MG63 (cell line): ENCODE measurements around the gene AP3S2. TPM values are rescaled to one million over a fixed set of nuclear protein-coding genes. Genes with fewer than 3 reads are reported as not detected.
A peak's percentile ranks its signal among the peaks of the same experiment; 100 is the strongest.
"Not testable (repeated sequence)": the region's sequence is repeated elsewhere in the genome, so short reads cannot be mapped to it uniquely, and the experiment has no call there.

Experiments
- DNase-seq: peaks from one replicate; pipeline ENCODE4 v3.0.0-alpha.2; 2020
- H3K27me3 ChIP-seq: fragments of 250-450 bp; sonication (Bioruptor Pico); 2 replicates; pipeline ENCODE4 v1.5.1; 2020; ENCODE audit warnings: mild to moderate bottlenecking, moderate library complexity
- H3K36me3 ChIP-seq: fragments of 250-450 bp; sonication (Bioruptor Pico); 2 replicates; pipeline ENCODE4 v1.5.1; 2020; ENCODE audit warnings: mild to moderate bottlenecking, moderate library complexity
- H3K4me3 ChIP-seq: fragments of 250-450 bp; sonication (Bioruptor Pico); 2 replicates; pipeline ENCODE4 v1.5.1; 2020; ENCODE audit warnings: mild to moderate bottlenecking, moderate library complexity
- H3K9me3 ChIP-seq: fragments of 250-450 bp; sonication (Bioruptor Pico); 2 replicates; pipeline ENCODE4 v1.5.1; 2020; ENCODE audit warnings: mild to moderate bottlenecking, moderate library complexity
- total RNA-seq: library from RNA; depleted of rRNA; stranded (reverse); fragments of >200 nt; shearing (Covaris generic); gene quantifications from 2 replicates; pipeline ENCODE4 v1.2.3, GENCODE V29; 2014; ENCODE audit warnings: low replicate concordance; rRNA removed

Gene AP3S2
- total RNA-seq: 74.8 and 185 TPM in 2 replicates

DNA sequence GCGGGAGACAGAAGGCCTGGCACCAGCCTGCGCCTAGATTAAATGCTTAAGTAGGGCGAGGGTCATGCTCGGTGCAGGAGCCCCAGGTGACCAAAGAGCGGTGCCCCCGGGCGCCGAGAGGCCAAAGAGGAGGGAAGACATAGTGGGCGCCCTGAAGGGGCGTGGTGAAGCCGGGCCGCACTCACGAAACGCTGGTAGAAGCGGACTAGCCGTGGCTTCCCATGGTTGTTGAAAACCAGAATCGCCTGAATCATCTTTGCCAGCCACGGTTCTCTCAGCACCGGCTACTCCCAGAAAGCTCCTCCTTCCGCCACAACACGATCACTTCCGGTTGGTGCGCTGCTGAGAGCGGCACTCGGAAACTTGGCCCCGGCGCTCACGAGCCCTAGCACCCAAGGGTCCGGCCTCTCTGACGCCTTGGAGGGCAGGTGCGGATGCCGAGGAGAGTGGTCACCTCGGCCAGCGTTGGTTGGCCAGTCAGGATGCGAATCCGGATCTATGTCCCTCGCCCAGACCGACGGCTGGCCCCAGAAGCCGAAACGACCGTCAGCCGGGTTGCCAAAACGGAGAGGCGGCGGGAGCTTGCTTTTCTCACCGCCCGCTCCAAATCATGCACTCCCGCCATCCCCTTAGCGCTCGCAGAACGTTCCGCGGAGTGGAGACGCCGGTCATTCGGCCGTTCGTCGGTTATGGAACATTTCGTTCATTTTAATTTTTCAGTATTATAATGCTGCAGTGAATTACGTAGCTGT lies at the start of gene AP3S2:
AP3S2 (minus strand) TSS at position 299 of the 752 bp plus-strand sequence; CDS start at position 254, 45 bp downstream.
- peaks cover 2% of the 10 kb centered on the region for H3K36me3 ChIP-seq
- no peaks in the 10 kb centered on the region for H3K9me3 ChIP-seq
- no peaks in the 10 kb centered on the region for H3K27me3 ChIP-seq
- peak within 1 kb of the TSS; percentile 79 for H3K4me3 ChIP-seq
- peak; percentile 93 for DNase-seq

GRCh38 chr15:89939910-89940309 lies 46.1 kb upstream of the AP3S2 start:
- Histone ChIP-seq H3K27me3 (no peaks in the 10 kb centered on the region), H3K4me3 (no peak overlapping the region), H3K9me3 (no peaks in the 10 kb centered on the region), H3K36me3 (no peaks in the 10 kb centered on the region)
- no peak for DNase-seq

DNA sequence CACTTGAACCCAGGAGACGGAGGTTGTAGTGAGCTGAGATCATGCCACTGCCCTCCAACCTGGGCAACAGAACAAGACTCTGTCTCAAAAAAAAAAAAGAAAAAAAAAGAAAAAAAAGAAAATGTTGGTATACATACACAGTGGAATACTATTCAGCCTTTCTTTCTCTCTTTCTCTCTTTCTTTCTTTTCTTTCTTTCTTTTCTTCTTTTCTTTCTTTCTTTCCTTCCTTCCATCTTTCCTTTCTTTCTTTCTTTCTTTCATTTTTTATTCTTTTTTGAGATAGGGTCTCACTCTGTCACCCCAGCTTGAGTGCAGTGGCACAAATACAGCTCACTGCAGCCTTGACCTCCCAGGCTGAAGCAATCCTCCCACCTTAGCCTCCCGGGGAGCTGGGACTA lies 45.6 kb upstream of the AP3S2 start:
- H3K9me3 ChIP-seq, H3K27me3 ChIP-seq, DNase-seq, H3K4me3 ChIP-seq, H3K36me3 ChIP-seq: not testable (repeated sequence)

GRCh38 chr15:89937365-89938350 lies 43.9 kb upstream of the AP3S2 start:
- Histone ChIP-seq H3K36me3 (no peaks in the 10 kb centered on the region), H3K4me3 (no peak overlapping the region), H3K27me3 (no peaks in the 10 kb centered on the region), H3K9me3 (no peaks in the 10 kb centered on the region)
- DNase-seq: no peak

DNA sequence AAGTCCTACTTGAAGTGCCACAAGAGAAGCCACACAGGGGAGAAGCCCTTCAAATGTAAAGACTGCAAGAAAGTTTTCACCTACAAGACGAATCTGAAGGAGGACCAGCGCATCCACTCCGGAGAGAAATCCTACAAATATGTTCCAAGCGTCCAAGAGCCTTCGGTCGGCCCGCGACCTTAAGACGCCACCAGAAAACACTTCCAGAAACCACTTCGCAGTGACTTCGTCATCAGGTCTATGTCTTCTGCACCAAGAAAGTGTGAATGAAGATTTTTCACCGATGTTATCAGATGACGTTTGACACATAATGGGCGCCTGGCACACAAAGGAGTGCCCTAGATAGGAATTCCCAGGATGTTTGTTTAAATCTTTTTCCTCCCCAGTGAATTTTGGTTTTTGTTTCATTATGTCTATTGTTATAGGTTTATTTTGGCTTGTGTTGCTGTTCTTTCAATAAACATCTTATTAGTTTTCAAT lies 43.0 kb upstream of the AP3S2 start:
- Histone ChIP-seq H3K36me3 (no peaks in the 10 kb centered on the region), H3K9me3 (no peaks in the 10 kb centered on the region), H3K4me3 (no peak overlapping the region), H3K27me3 (no peaks in the 10 kb centered on the region)
- DNase-seq: no peak

DNA sequence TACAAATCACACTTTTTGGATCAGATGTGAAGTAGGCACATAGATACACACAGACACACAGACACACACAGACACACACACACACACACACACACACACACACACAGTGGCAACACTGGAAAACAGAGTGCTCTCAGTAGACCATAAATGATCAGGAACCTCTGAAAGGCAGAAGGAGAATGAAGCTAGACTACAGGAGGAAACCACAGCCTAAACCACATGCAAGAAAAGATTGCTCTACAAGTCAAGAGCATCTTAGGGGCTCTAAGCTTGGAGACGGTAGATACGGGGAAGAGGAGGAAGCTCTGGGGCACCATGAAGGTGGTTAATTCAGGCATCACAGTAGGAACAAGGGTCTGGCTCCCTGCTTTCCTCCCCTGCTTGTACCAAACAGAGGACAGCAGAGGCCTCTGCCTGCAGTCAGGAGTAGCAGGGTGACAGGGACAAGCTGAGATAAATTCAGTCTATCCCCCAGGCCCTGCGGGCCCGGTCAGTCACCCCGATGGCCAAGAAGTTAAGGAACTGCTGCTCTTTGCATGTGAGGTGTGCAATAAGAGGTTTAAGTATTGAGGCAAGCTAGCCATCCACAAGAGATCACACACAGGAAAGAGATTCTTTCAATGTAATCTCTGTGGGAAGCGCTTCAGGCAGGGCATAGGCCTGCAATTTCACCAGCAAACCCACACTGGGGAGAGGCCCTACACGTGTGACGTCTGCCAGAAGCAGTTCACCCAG lies 42.4 kb upstream of the AP3S2 start:
- no peak for DNase-seq
- H3K4me3 ChIP-seq: no peak overlapping the region
- no peaks in the 10 kb centered on the region for H3K9me3 ChIP-seq
- H3K27me3 ChIP-seq: no peaks in the 10 kb centered on the region
- H3K36me3 ChIP-seq: no peaks in the 10 kb centered on the region

DNA sequence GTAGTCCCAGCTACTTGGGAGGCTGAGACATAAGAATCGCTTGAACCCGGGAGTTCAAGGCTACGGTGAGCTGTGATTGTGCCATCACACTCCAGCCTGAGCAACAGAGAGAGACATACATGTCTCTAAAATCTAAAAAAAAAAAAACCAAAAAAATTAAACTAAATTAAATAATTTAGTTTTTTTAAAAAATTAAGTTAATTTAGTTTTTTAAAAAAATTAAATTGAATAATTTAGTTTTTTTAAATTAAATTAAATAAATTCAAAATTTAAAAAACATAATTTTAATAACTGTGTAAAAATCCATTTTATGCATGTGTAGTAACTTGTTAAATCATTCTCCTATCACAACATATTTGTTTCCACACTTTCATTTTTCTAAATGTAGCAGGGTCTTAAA lies 39.1 kb upstream of the AP3S2 start:
- no peaks in the 10 kb centered on the region for H3K36me3 ChIP-seq
- H3K27me3 ChIP-seq: no peaks in the 10 kb centered on the region
- H3K4me3 ChIP-seq: no peak overlapping the region
- no peaks in the 10 kb centered on the region for H3K9me3 ChIP-seq
- DNase-seq: no peak

GRCh38 chr15:89928421-89928820 lies 34.6 kb upstream of the AP3S2 start:
- H3K9me3 ChIP-seq: no peaks in the 10 kb centered on the region
- DNase-seq: no peak
- H3K27me3 ChIP-seq: no peaks in the 10 kb centered on the region
- H3K36me3 ChIP-seq: no peaks in the 10 kb centered on the region
- H3K4me3 ChIP-seq: no peak overlapping the region

DNA sequence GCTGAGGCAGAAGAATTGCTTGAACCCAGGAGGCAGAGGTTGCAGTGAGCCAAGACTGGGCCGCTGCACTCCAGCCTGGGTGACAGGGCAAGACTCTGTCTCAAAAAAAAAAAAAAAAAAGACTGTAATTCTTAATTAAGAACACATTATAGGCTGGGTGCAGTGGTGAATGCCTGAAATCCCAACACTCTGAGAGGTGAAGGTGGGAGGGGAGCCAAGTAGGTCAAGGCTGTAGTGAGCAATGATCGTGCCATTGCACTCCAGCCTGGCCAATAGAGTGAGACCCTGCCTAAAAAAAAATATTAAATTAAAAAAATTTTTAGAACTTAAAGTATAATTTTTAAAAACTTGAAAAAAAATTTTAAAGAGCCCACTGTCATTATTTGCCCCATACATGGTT lies 32.4 kb upstream of the AP3S2 start:
- Histone ChIP-seq H3K27me3 (no peaks in the 10 kb centered on the region), H3K9me3 (no peaks in the 10 kb centered on the region), H3K4me3 (no peak overlapping the region), H3K36me3 (no peaks in the 10 kb centered on the region)
- DNase-seq: no peak

GRCh38 chr15:89917442-89918101 lies 23.8 kb upstream of the AP3S2 start:
- Histone ChIP-seq H3K4me3 (no peak overlapping the region), H3K27me3 (no peaks in the 10 kb centered on the region), H3K9me3 (no peaks in the 10 kb centered on the region), H3K36me3 (no peaks in the 10 kb centered on the region)
- no peak for DNase-seq

DNA sequence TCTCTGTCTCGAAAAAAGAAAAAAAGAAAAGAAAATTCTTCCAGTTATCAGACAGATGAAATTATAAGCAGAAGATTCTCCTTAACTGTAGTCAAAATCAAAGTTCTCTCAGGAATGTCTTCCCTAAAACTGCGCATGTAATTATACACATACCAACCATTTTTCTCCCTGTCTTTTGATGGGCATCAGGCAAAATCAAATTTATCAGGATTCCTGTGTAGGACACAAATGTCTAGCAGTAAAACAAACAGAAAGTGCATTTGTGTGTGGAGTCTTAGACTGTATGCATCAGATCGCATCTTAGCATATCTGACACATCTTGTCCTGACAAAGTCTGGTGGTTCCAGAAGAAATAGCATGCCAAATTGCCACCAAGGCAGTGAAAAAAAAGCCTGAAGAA lies 22.9 kb upstream of the AP3S2 start:
- no peaks in the 10 kb centered on the region for H3K36me3 ChIP-seq
- H3K9me3 ChIP-seq: no peaks in the 10 kb centered on the region
- no peak overlapping the region for H3K4me3 ChIP-seq
- no peak for DNase-seq
- no peaks in the 10 kb centered on the region for H3K27me3 ChIP-seq

- no peaks in the 10 kb centered on the region for H3K27me3 ChIP-seq
- H3K9me3 ChIP-seq: no peaks in the 10 kb centered on the region
- H3K36me3 ChIP-seq: no peaks in the 10 kb centered on the region; the same call in 1 of the 2 replicates
- peak; percentile 71 for DNase-seq
- H3K4me3 ChIP-seq: peak within 1 kb of the TSS; percentile 68
Observed at GRCh38 chr15:89912674-89913396, 19.0 kb upstream of the AP3S2 start, which contains the start of gene ARPIN. Gene ARPIN (minus strand): TSS chr15:89912952. CDS start chr15:89912835, 117 bp downstream.

GRCh38 chr15:89912145-89912673 lies 18.4 kb upstream of the AP3S2 start:
- Histone ChIP-seq H3K9me3 (no peaks in the 10 kb centered on the region), H3K27me3 (no peaks in the 10 kb centered on the region), H3K36me3 (no peaks in the 10 kb centered on the region; the same call in 1 of the 2 replicates), H3K4me3 (peak overlapping the region; percentile 68)
- peak; percentile 37 for DNase-seq

GRCh38 chr15:89910891-89911626 lies 17.3 kb upstream of the AP3S2 start:
- Histone ChIP-seq H3K27me3 (no peaks in the 10 kb centered on the region), H3K9me3 (no peaks in the 10 kb centered on the region), H3K4me3 (no peak overlapping the region), H3K36me3 (no peaks in the 10 kb centered on the region; the same call in 1 of the 2 replicates)
- no peak for DNase-seq

DNA sequence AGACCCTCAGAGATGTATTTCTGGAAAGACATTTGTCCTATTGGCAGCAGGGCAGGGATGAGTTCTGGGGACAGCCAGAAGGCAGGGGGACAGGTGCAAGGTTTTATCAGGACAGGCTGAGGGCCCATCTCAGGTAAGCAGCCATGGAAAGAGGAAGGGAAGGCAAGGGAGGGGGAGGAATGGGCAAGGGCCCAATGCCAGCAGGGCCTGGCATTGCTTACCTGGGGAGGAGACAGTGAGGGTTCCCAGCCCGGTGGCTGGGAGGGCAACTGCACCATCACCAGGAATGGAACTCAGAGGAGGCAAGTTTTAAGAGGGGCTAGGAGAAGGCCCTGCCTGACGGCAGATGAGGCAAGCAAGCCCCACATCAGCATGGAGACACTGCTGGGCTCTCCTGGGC lies 15.8 kb upstream of the AP3S2 start:
- DNase-seq: no peak
- Histone ChIP-seq H3K4me3 (no peak overlapping the region), H3K9me3 (no peaks in the 10 kb centered on the region), H3K36me3 (no peaks in the 10 kb centered on the region; the same call in 1 of the 2 replicates), H3K27me3 (no peaks in the 10 kb centered on the region)
